B cell (primary cell): Measurements from ENCODE around the gene GPR149. TPM values are rescaled to one million over a fixed set of nuclear protein-coding genes. Genes with fewer than 3 reads are reported as not detected.

ENCODE experiments used
- ATAC-seq: fragments of 200-7000 bp; cut with Tn5 transposase; one replicate; pipeline ENCODE4 v1.10.0; 2021; ENCODE audit warnings: low read depth, mild to moderate bottlenecking, moderate number of reproducible peaks, moderate library complexity
- CTCF ChIA-PET: fragments of 350-600 bp; sonication (Branson Sonifier 250); formaldehyde crosslinking; loops from one replicate; lab custom pipeline; 2021; ENCODE audit warnings: antibody characterized with exemption, inconsistent platforms; lab: Charles Lee
- POLR2A ChIA-PET: fragments of 350-600 bp; sonication (Branson Sonifier 250); formaldehyde crosslinking; loops from one replicate; lab custom pipeline; 2021; ENCODE audit warnings: antibody characterized with exemption; lab: Charles Lee
- DNase-seq: peaks from one replicate; pipeline ENCODE4 v3.0.0; 2013
- H2AFZ ChIP-seq: 2 replicates; pipeline ENCODE4 v1.6.1; 2012; ENCODE audit warnings: mild to moderate bottlenecking, low read depth, low read length; ENCODE audit not compliant: insufficient read depth, poor library complexity, severe bottlenecking
- H3K27ac ChIP-seq, 2 donors: 1 replicate in 1 of 2; 2 replicates in 1 of 2; pipeline ENCODE4 v1.5.1; 2012 to 2013; ENCODE audit warnings: low read length in 2 of 2, mild to moderate bottlenecking in 2 of 2, moderate library complexity in 1 of 2
- H3K27me3 ChIP-seq, 4 experiments: fragments of 200-600 bp in 1 of 4; sonication (generic) in 1 of 4; replicated peaks in 1 of 4; 1 replicate in 2 of 4; 2 replicates in 2 of 4; pipeline versions ENCODE4 v1.6.1 to v1.7.0; 2013 to 2016; ENCODE audit warnings: low read length in 3 of 4, mild to moderate bottlenecking in 2 of 4, mixed read lengths in 1 of 4, moderate library complexity in 1 of 4; ENCODE audit not compliant: insufficient read depth in 4 of 4, control insufficient read depth in 3 of 4; ENCODE audit errors: control extremely low read depth in 1 of 4
- H3K36me3 ChIP-seq, 2 experiments: replicated peaks in 1 of 2; 1 replicate in 1 of 2; 2 replicates in 1 of 2; pipeline versions ENCODE4 v1.6.1 to v1.7.1; 2013; ENCODE audit warnings: low read length in 1 of 2; ENCODE audit not compliant: insufficient read depth in 2 of 2, control insufficient read depth in 1 of 2; ENCODE audit errors: control extremely low read depth in 1 of 2, extremely low read depth in 1 of 2
- H3K4me1 ChIP-seq, 2 donors: fragments of 200-600 bp in 1 of 2; sonication (generic) in 1 of 2; 1 replicate in 1 of 2; 2 replicates in 1 of 2; pipeline versions ENCODE4 v1.5.1 to v1.6.1; 2013 to 2017; ENCODE audit warnings: low read length in 2 of 2; ENCODE audit not compliant: control insufficient read depth in 2 of 2, insufficient read depth in 2 of 2
- H3K4me2 ChIP-seq: replicated peaks from 2 replicates; pipeline ENCODE3; 2012; ENCODE audit warnings: mild to moderate bottlenecking, low read depth, low read length; ENCODE audit not compliant: poor library complexity, severe bottlenecking
- H3K4me3 ChIP-seq, 5 experiments: fragments of 200-600 bp in 1 of 5; sonication (generic) in 1 of 5; 1 replicate in 3 of 5; 2 replicates in 2 of 5; pipeline versions ENCODE4 v1.5.1 to v1.7.0; 2011 to 2016; ENCODE audit warnings: low read length in 4 of 5, mild to moderate bottlenecking in 4 of 5, low read depth in 2 of 5, control low read depth in 1 of 5, moderate library complexity in 1 of 5; ENCODE audit not compliant: insufficient read depth in 1 of 5; ENCODE audit errors: control extremely low read depth in 1 of 5, extremely low read depth in 1 of 5
- H3K79me2 ChIP-seq: fragments of 200-600 bp; sonication (generic); one replicate; pipeline ENCODE4 v1.6.0; 2016; ENCODE audit warnings: low read length; ENCODE audit not compliant: control insufficient read depth, insufficient read depth
- H3K9ac ChIP-seq: fragments of 200-600 bp; sonication (generic); 2 replicates; pipeline ENCODE4 v1.6.1; 2017; ENCODE audit warnings: mild to moderate bottlenecking, low read length, moderate library complexity
- H3K9me3 ChIP-seq, 3 donors: one replicate each; pipeline versions ENCODE4 v1.6.1 to v1.7.1; 2013; ENCODE audit warnings: low read length in 2 of 3; ENCODE audit not compliant: control insufficient read depth in 2 of 3, insufficient read depth in 1 of 3; ENCODE audit errors: control extremely low read depth in 1 of 3
- H4K20me1 ChIP-seq: 2 replicates; pipeline ENCODE4 v1.6.0; 2012; ENCODE audit warnings: mild to moderate bottlenecking, low read length; ENCODE audit not compliant: insufficient read depth, control insufficient read depth, poor library complexity, severe bottlenecking
- H3K27ac Mint-ChIP-seq: one replicate; pipeline ENCODE4 v1.8.0; 2021; ENCODE audit warnings: mixed read lengths
- H3K27me3 Mint-ChIP-seq: one replicate; pipeline ENCODE4 v1.8.0; 2021; ENCODE audit warnings: mixed read lengths
- H3K4me1 Mint-ChIP-seq: one replicate; pipeline ENCODE4 v1.8.0; 2021; ENCODE audit warnings: mixed read lengths
- H3K4me3 Mint-ChIP-seq: one replicate; pipeline ENCODE4 v1.8.0; 2021; ENCODE audit warnings: mixed read lengths
- H3K9me3 Mint-ChIP-seq: one replicate; pipeline ENCODE4 v1.8.0; 2022; ENCODE audit warnings: mixed read lengths; ENCODE audit not compliant: insufficient read depth
- CTCF ChIP-seq: fragments of 200-600 bp; IDR thresholded peaks from one replicate; pipeline ENCODE4 v1.8.0; 2022; ENCODE audit warnings: antibody characterized with exemption, mild to moderate bottlenecking
- EZH2 ChIP-seq: IDR thresholded peaks from 2 replicates; pipeline ENCODE4 v1.6.1; 2012; ENCODE audit warnings: borderline replicate concordance, low read depth, mild to moderate bottlenecking, moderate library complexity, low read length; ENCODE audit not compliant: insufficient read depth, poor library complexity, severe bottlenecking
- WGBS: methylation state at CpG from one replicate; pipeline ENCODE4 v1.1.5; 2013; ENCODE audit warnings: missing lambda C conversion rate; ENCODE audit not compliant: insufficient coverage; 5-methylcytosine and 5-hydroxymethylcytosine counted together
- intact Hi-C: fragments of 100-400 bp; cut with micrococcal nuclease; formaldehyde crosslinking; loops from one replicate; pipeline ENCODE4 v1.10.0; 2022
- polyA plus RNA-seq: library from polyadenylated mRNA; depleted of rRNA; stranded (reverse); fragments of >200 nt; gene quantifications from 2 replicates; pipeline ENCODE4 v1.2.3, GENCODE V29; 2012
- total RNA-seq, 2 donors: library from RNA; stranded (reverse); fragments of 120-200 nt in 1 of 2; gene quantifications; 1 replicate in 1 of 2; 2 replicates in 1 of 2; pipeline versions ENCODE4 v1.2.3 to v1.2.4, GENCODE V29; 2013 to 2022

GPR149 gene
- total and polyA plus RNA-seq, 2 donors (not counting 1 experiment from before 2014, with no cell fraction given) = not detected

DNA sequence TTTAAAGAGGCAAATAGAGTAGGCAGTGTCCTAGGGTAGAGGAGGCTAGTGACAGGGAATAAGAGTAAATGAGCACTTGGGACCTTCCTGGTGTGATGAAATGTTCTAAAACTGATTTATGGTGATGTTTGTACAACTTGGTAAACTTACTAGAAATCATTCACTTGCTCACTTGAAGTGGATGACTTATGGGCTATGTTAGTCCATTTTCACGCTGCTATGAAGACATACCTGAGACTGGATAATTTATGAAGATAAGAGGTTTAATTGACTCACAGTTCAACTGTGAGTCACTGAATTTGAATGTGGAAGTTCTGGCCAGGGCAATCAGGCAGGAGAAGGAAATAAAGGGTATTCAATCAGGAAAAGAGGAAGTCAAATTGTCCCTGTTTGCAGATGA lies 74.0 kb downstream of the GPR149 start:
- Histone ChIP-seq H3K79me2 (no peaks in the 10 kb centered on the region), H3K9me3 (peaks cover 0 to 7% (median 0%) of the 10 kb centered on the region in 3 donors), H3K36me3 (no peaks in the 10 kb centered on the region), H3K27me3 (no peaks in the 10 kb centered on the region), H4K20me1 (no peaks in the 10 kb centered on the region), H3K27ac (no peak overlapping the region), H3K4me1 (no peaks in the 10 kb centered on the region), H3K4me2 (no peak overlapping the region), H2AFZ (no peak overlapping the region), H3K4me3 (no peak overlapping the region), H3K9ac (no peak overlapping the region)
- Mint-ChIP-seq H3K4me3 (no peak overlapping the region), H3K27ac (no peak overlapping the region), H3K9me3 (peaks cover 3% of the 10 kb centered on the region), H3K4me1 (no peaks in the 10 kb centered on the region), H3K27me3 (peaks cover 7% of the 10 kb centered on the region)
- ChIA-PET POLR2A (no interaction called here), CTCF (no interaction called here)
- ATAC-seq (no peak), DNase-seq (no peak)
- intact Hi-C loops = no loop called here
- 43% methylated on average over 1 of the region's 1 CpG for WGBS
- TF ChIP-seq EZH2 (no peak), CTCF (no peak)

- no peak overlapping the region for H3K27ac Mint-ChIP-seq
- intact Hi-C loops = no loop called here
- ChIA-PET POLR2A (no interaction called here), CTCF (no interaction called here)
- H3K36me3 ChIP-seq = no peaks in the 10 kb centered on the region
- no peak overlapping the region for H3K4me2 ChIP-seq
- no peaks in the 10 kb centered on the region for H3K4me1 ChIP-seq
- H2AFZ ChIP-seq = no peak overlapping the region
- H3K27me3 ChIP-seq = peaks cover 0 to 2% (median 0%) of the 10 kb centered on the region in 4 experiments
- H3K4me3 ChIP-seq = no peak overlapping the region
- H3K79me2 ChIP-seq = no peaks in the 10 kb centered on the region
- no peaks in the 10 kb centered on the region for H3K4me1 Mint-ChIP-seq
- no peaks in the 10 kb centered on the region for H3K9me3 Mint-ChIP-seq
- WGBS = no CpG with 5 or more reads among the region's 2 CpGs
- no peak for TF ChIP-seq EZH2
- TF ChIP-seq CTCF = no peak
- no peak overlapping the region for H3K9ac ChIP-seq
- no peak for DNase-seq
- H3K9me3 ChIP-seq = no peaks in the 10 kb centered on the region
- ATAC-seq = no peak
- H3K4me3 Mint-ChIP-seq = no peak overlapping the region
- no peaks in the 10 kb centered on the region for H4K20me1 ChIP-seq
- H3K27ac ChIP-seq = no peak overlapping the region
- peaks cover 14% of the 10 kb centered on the region for H3K27me3 Mint-ChIP-seq
Measured at GRCh38 chr3:154349223-154349622, 80.8 kb downstream of the GPR149 start.
